Gastroesophageal sphincter (tissue), 3 donors: ENCODE measurements around the gene MAML3.

Experiments
- CTCF ChIP-seq, 4 experiments: fragments of 200-600 bp in 2 of 4; fragments of 450-650 bp in 2 of 4; sonication (generic) in 1 of 4; IDR thresholded peaks; one replicate each; pipeline ENCODE4 v1.5.1; 2017 to 2019; ENCODE audit warnings: antibody characterized with exemption in 4 of 4, mild to moderate bottlenecking in 2 of 4, moderate library complexity in 2 of 4
- EP300 ChIP-seq: sonication (generic); formaldehyde crosslinking; IDR thresholded peaks from one replicate; pipeline ENCODE4 v1.6.1; 2017; ENCODE audit warnings: antibody characterized with exemption, mild to moderate bottlenecking

- no peak for TF ChIP-seq CTCF (IDR thresholded peaks at IDR 0.05)
- TF ChIP-seq EP300: no peak
Observed at GRCh38 chr4:139801895-139802294, 352.1 kb downstream of the MAML3 start.
